HG02885 (cell line): Measurements from ENCODE around the gene MXD4.

ENCODE experiments used
- ATAC-seq: cut with Tn5 transposase; IDR thresholded peaks from one replicate; pipeline ENCODE4 v1.9.1; 2021; ENCODE audit warnings: mild to moderate bottlenecking; ENCODE audit not compliant: unreplicated experiment, poor library complexity

Gene MXD4

GRCh38 chr4:2265113-2266110 lies 3.5 kb upstream of the MXD4 start:
- no peak for ATAC-seq

GRCh38 chr4:2264481-2265041 lies 2.7 kb upstream of the MXD4 start:
- no peak for ATAC-seq

- no peak for ATAC-seq
Measured at GRCh38 chr4:2263926-2264321, 2.0 kb upstream of the MXD4 start.

- no peak for ATAC-seq
Measured at GRCh38 chr4:2262944-2263250, 988 bp upstream of the MXD4 start.

DNA sequence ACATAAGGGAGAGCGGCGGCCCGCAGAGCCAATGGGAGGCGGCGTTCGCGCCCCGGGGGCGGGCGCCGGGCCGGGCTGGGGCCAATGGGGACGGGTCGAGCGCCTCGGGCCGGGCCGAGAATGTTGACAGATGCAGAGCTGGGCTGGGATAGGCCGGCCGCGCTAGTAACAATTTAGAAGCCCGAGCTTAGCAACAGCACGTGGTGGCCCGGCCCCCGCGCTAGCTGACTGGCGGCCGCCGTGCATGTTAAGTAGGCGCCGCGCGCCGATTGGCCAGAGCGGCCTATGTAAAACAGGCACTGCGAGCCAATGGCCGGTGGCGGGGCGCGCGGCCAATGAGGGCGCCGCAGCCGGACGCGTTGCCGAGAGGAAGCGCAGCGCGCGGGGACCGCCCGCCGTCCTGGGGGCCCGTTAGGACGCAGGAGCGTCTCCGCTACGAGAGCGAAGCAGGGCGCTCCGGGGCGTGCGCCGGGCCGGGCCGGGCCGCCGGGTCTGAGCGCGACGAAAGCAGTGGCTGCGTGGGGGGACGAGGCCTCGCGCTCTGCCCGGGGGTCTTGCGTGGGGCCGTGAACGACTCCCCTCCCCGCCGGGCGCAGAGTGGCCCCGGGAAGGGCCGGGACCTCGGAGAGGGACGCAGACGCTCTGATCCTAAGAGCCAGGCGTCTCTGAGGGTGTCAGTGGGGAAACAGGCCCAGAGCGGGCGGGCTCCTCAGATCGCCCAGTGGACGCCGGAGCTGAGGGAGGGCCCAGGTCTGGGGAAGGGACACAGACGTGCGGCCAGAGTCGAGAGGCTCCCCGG lies 435 bp upstream of the MXD4 start:
- ATAC-seq: peak; percentile 89

DNA sequence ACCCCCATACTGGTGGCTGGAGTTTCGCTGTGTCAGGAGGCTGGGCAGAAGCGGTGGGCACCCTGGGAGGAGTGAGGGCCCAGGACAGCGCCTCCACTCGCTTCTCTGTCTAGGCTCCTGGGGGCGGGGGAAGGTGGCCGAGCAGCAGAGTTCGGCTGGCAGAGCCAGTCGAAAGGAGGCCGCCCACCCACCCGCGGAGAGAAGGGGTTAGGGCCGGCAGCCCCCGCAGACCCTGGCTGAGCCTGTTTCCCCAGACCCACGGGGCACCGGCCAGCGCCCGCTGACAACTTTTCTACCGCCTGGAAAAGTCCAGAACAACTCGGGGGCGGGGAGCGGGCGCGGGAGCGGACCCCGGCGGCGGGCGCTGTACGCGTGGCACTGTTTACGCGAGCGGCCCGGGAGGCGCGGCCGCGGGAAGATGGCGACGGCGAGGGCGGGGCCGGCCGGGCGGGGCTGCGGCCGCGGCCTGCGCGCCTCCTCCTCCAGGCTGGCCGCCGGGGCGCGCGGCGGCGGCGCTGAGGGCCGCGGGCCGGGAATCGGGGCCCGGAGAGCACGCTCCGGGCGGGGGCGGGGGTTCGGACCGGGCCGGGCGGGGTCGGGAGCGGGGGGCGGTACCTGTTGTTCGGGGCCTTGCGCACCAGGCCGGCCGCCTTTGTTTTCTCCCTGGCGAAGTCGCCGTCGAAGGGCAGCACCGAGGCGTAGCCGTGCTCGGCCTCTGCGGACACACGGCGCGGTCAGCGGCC lies 628 bp downstream of the MXD4 start:
- peak; percentile 31 for ATAC-seq

DNA sequence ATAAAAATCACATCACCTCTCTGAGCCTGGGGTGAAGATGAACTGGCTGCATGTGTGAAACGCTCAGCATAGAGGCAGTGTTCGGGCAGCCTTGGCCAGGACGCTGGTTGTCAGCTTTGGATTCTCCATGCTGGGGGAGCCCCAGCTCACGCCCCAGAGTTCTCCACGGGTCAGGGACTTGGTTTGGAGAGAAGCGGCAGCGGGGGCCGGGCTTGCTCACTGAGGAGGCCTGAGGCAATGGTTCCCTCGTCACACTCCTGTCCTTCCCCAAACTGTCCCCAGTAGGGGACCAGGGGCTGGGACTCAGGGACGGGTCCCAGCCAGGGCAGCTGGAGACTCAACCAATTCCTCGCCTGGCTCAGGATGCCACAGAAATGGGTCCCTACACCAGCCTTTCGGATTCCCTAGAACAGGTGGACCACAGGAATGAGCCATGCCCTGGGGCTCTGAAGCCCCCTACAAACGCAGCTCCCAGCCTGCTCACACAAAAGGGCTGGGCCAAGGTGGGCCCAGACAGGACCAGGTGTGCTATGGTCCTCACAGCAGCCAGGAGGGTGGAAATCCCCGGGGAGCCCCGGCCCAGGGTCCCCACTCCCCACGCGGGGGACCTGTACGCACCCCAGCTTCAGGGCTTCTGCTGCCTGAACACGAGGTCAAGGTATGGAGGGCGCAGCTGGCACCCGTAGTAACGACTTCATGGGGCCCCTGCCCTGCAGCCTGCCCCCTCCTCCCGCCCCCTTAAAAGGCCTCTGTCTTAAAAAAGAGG lies 1.4 kb downstream of the MXD4 start:
- no peak for ATAC-seq

DNA sequence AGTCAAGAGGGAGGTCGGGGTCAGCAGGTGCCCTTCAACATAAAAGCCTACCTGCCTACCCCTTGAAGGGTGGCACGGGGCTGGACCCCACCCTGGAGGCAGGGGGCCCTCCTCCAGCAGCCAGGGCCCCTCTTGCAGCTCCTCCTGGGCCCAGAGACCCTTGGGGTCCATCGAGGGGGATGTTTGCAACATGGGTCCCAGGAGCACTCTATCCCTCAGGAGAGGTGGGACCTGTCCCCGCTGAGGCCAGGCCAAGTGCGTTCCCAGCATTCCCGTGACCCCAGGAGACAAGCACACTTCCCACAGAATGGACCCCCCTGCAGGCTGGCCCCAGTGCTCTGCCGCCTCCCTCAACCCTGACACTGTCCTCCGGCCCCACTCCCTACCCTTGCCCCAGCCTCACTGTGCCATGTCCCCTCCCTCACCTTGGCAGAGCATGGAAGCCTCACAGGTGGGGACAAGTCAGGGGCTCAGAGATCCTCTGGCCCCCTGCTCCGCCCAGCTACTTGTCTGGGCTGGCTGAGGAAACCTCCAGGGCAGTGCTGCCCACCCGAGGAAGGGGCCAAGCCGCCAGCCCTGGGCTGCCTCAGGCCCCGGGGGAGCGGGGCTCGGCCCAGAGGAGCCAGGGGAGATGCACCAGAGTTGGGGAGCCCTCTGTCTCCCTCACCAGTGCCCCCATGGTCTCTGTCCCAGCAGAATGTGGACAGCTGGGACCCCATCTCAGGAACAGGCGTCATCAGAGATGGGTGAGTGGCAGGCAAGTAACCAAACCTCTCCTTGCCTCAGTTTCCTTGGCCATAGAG lies 2.2 kb downstream of the MXD4 start:
- no peak for ATAC-seq

DNA sequence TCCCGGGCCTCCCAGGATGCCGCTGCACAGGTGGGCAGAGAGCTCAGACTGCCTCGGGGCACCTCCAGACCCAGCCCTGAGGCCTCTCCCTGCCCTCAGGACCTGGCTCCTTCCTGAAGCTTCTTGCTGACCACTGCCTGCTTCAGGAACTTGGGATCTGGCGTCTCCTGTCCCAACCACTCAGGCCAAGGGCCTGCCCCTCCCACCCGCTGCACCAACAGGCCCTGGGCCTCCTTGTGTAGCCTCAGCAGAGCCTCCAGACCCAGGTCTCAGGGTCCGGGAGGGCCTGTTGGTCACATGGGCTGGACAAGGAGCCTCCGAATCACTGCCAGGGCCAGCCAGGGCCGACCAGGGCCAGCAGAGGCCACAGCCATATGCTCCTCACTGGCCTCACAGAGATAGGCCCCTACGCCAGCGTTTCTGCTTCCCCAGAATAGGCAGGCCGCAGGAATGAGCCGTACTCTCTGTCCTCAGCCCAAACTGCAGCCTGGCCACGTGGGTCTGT lies 2.8 kb downstream of the MXD4 start:
- ATAC-seq: no peak

DNA sequence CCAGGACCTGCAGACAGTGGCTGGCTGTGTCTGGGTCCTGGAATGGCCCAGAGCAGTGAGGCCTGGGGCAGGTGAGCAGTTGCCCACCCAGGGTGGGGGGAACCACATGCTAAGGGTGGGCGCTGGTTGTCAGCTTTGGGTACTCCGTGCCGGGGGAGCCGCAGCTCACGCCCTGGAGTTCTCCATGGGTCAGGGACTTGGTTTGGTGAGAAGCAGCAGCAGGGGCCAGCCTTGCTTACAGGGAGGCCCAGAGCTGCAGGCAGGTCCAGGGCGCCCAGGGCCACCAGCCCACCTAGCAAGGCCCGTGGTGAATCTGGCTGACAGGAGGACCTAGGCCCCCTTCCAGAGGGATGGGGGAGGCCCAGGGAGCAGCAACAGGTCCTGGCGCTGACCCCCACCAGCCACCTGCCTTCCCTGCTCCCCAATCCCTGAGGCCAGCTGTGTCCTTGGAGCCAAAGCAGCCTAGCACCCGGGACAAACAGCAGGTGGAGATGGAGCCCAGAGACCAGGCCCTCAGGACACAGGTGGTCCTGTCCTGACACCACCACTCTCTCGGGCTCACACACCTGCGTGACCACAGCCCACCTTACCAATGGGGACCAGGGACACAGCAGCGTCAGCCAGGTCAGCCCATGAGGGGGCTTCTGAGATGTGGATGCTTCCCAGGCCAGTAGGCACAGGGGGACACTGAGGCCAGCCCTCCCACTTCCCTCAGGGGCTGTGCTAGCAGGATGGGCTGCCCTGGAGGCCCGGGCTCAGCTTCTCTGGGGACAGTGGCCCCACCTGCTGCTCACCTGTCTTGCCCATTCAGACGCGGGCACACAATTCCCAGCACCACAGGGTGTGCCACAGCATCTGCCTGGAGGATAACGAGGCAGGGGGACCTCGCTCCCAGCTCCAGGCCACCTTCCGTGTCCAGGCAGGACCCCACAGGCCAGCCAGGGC lies 3.5 kb downstream of the MXD4 start:
- no peak for ATAC-seq

DNA sequence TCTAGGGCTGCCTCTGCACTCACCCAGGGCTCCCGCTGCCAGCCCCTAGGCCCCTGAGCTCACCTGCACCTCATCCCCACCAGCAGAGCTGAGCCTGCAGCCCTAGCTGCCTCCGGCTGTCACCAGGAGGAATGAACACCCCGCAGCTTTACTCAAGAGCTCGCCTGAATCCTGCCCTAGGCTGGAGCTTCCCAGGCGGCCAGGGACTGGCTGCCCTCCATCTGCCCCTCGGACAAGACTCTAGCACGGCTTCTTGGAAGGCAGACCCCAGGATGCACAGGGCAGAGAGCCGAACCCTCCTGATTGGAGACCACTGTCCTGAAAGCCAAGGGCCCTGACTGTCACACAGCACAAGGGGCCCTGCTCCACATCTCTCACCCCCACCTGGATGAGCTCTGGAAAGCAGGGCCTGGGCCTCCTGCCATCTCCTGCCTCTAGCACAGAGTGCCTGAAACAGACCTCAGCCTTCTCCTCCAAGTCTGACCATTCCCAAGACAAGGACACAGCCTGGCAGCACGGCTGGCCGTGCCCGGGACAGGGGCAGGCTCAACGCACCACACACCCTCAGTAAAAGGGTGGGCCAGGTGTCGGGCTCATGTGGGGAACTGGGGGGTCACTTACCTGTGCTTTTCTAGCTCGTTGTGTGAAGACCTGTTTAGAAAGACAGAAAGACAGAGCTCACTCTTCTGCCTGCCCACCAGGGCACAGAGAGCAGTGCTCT lies 4.4 kb downstream of the MXD4 start:
- ATAC-seq: no peak

DNA sequence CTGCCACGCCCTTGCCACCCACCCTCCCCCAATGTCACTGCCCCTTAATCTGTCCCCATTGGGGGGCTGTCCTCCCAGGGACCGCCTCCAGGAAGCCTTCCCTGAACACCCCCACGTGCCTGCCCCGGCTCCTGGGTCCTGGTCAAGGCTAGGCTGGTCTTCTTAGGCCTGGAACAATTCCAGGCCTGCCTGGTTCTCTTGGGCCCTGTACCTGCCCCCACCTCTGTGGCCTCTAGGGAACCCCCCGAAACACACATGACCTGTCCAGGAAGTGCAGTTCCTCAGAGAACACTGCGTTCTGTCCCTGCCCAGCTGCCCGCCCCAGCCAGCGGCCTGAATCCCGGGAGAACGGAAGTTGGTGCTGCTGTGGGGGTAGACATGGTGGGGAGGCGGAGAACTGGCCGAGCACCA lies 5.1 kb downstream of the MXD4 start:
- ATAC-seq: no peak

DNA sequence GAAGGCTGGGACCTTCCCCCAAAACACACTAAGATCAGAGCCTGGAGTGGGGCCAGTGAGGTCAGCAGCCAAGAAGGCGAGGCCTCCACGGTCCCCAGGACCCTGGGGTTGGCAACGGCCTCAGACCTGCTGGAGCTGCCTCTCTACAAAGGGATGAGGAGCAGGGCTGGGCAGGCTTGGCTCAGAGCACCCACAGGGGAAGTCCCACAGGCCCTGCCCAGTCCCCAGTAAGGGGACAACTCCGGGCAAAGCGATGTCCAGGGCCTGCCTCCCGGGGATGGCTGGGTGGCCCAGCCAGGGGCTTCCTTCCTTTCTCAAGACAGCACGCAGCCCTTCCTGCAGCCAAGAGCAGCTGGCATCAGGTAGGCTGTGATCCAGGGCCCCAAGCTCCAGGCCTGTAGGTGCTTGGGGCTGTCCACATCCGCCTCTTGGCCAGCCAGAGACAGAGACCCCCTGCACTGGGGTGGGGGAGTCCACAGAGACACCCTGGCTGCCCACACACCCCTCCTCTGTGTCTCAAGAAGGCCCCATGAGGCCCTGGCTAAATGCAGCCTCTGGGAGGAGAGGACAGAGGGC lies 5.7 kb downstream of the MXD4 start:
- ATAC-seq: no peak

DNA sequence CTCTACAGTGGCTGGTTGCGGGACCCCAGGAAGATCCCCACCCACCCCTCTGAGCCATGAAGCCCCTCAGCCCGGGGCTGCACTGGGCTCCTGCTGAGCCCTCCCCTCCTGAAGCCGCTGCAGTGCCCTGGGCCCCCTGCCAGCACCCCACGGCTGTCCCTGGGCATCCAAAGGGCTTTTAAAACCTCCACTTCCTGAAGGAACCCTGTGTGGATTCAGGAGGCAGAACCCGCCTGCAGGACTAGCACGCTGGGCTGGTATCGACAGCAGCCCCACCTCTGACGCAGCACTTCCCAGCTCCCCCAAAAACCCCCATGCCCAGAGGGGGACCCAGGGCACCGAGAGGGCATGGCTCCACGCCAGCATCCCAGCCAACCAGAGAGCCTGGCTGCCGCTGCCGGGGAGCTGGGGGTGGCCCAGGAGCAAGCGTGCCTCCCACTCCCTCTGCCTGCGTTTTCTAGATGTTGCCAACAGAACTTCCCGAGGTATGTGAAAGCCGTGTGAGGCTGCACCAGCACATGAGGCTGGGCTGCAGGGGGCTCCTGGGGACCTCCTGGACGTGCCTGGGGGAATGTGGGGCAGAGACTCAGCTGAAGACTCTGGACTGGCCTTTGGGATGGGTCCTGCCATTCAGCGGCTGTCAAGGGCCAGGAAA lies 6.3 kb downstream of the MXD4 start:
- ATAC-seq: no peak

DNA sequence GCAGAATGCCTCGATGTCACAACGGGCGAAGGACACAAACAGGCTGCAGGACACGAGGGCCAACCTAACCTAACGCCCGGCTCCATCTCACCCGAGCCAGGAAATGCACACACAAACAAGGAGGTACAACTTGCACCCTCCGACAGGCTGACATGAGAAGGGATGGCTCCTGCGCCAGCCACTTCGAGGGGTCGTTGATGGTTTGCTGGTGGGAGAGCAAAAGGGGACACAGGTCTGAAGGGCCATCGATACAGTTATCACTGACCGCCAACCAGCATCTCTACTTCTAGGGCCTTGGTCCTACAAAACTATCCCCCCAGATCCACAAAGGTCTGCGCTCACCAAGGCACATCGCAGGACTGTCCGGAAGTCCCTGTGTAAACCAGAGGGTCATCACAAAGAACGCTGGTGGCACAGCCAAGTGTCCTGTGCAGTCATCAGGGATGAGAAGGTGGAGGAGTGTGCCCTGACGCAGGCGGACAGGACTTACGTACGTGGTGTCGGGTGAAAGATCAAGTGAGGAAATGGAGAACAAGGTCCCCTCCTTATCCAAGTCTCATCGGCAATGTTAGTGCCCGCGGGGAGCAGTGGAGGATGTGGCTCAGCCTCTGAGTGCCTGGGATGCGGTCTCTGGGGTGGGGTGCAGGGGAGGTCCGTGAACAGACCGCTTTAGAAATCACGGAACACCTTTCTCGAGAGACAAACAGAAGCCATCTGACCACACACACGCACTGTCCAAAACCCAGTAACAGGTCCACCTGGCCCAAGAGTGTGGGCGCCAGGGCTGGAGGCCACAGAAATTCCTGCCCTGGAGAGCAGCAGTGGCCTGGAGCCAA lies 7.0 kb downstream of the MXD4 start:
- ATAC-seq: no peak
